NCI-H2171 treated with DMSO at 0.1 percent for 48 hours (cell line): Measurements from ENCODE around the gene AK3.
"Not testable (repeated sequence)": the region's sequence is repeated elsewhere in the genome, so short reads cannot be mapped to it uniquely, and the experiment has no call there.

Source experiments
- DNase-seq: peaks from one replicate; lab custom pipeline; 2025; lab: John Stamatoyannopoulos, UW

The AK3 gene

DNA sequence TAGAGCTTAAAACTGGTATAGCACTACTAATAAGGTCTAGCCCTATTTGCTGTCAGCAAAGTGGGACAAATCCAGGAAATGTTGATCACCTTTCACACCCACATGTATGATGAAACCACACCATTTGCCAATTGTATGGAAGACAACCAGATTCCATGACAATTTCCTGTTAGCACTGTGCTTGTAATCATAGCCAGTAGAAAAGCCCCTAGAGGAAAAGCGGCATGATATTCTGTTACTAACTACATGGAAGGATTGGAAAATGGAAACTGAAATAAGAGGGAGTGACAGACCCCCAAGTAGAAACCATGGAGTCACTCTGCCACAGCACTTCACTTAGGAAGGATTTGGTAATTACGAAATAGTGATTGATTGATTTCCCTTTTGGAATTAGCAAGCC is 75.6 kb downstream of the AK3 start:
- DNase-seq, result no peak

DNA sequence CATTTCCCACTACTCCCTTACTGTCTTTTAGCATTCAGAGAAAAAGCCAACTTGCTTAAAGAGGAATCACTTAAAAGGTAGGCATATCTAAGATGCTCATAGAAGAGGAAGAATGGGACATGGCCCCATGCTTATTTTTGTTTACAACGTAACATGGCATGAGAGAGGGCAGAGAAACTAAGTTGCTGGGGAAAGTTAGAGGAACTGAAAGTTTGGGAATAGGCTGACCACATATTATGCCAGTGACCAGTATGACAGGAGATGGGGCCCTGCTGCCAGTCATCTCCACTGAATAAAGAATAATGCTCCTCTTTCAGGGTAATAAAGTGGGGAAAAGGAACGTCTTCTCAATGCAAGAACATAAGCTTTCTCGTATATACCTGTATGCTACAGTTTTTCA is 77.0 kb downstream of the AK3 start:
- DNase-seq, result no peak

DNA sequence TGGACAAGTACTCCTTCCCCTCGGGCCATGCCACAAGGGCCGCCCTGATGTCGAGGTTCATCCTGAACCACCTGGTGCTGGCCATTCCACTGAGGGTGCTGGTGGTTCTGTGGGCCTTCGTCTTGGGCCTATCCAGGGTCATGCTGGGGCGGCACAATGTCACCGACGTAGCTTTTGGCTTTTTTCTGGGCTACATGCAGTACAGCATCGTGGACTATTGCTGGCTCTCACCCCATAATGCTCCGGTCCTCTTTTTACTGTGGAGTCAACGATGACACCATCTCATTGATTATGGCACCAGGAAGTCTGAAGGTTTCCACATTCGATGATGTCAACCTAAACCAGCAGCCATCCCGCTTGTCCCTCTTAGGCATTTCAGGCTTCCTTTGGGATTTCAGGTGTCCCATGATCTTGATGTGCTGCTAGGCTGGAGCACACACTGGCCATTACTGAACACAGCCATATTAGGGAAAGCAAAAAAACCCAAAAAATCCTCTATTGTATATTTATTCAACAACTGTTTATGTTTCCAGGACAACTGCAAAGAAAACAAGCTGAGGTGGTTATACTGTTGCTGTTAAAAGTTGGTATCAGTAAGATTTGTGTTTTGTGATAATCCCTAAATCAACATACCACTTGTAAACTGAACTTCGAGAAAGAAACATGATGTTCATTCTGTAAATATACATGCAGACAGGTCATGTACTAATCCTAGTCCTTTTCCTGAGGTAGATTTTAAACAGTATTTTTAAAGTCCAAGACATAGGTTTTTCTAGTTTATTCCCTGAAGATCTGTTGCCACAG is 77.8 kb downstream of the AK3 start:
- DNase-seq, result no peak

DNA sequence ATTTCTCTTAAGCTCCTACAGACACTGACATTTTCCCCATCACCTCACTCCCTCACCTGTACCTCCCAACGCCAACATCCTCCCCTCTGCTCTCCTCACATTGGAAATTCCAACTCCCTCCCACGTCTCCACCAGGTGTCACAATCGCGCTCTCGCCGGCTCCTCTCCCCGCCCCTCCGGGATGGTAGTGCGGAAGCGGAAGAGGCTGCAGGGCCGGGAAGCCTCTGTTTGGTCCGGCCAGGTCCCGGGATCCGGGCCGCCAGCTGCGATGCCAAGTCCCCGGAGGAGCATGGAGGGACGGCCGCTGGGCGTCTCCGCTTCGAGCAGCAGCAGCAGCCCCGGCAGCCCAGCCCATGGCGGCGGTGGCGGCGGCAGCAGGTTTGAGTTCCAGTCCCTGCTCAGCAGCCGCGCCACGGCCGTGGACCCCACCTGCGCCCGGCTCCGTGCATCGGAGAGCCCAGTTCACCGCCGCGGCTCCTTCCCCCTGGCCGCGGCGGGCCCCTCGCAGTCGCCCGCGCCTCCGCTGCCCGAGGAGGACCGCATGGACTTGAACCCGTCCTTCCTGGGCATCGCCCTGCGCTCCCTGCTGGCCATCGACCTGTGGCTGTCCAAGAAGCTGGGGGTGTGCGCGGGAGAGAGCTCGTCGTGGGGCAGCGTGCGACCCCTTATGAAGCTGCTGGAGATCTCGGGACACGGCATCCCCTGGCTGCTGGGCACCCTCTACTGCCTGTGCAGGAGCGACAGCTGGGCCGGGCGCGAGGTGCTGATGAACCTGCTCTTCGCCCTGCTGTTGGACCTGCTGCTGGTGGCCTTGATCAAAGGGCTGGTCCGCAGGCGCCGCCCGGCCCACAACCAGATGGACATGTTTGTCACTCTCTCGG is 78.7 kb downstream of the AK3 start, which contains the start of gene PLPP6:
Gene PLPP6, plus strand, starts transcription at position 187 of the 881 bp plus-strand sequence. Its CDS starts 82 bp downstream, at position 269.
- DNase-seq, result peak; percentile 98

DNA sequence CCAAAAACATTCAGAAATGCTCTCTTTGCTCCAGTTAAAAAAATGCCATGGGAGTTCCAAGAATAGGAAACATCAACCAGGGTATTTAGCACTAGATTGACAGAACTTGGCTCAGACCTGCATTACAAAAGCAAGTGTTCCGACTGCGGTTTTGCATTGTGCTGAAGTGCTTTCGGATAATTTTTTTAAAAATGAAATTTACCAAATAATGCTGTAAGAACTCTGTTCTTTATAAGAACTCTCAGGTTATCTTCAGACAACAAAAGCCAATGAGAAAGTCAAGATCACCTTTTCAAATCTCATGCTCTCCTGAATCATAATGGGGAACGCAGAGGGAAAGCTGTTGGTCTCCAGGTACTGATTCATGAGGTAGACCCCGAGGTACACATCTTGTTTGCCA is 79.4 kb downstream of the AK3 start:
- DNase-seq, result no peak

DNA sequence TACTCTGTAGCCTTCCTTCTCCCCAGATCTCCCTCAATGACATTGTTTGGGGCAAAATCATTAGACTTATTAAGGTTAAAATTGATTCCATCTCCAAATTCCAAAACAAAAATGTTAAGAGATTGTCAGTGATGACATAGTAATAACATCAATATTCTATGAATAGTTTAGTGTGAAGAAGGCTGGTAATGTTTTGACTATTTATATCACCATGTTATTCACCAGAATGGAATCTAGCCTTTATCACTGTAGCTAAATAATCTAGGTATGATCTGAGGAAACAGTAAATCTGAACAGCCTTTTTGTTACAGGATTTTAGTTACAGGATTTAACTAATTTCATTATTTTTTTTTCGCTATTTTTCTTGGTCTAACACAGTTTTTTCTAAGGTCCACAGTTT is 79.8 kb downstream of the AK3 start:
- peak; percentile 13 for DNase-seq

DNA sequence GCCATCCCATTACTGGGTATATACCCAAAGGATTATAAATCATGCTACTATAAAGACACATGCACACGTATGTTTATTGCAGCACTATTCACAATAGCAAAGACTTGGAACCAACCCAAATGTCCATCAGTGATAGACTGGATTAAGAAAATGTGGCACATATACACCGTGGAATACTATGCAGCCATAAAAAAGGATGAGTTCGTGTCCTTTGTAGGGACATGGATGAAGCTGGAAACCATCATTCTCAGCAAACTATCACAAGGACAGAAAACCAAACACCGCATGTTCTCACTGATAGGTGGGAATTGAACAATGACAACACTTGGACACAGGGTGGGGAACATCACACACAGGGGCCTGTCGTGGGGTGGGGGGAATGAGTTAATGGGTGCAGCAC is 80.3 kb downstream of the AK3 start:
- DNase-seq, result not testable (repeated sequence)
